GM19238 (cell line): ENCODE measurements around the gene FEZ2.

Experiments
- DNase-seq: peaks from one replicate; pipeline ENCODE4 v3.0.0; 2011; ENCODE audit warnings: low spot score; ENCODE audit not compliant: insufficient read length

Gene FEZ2

DNA sequence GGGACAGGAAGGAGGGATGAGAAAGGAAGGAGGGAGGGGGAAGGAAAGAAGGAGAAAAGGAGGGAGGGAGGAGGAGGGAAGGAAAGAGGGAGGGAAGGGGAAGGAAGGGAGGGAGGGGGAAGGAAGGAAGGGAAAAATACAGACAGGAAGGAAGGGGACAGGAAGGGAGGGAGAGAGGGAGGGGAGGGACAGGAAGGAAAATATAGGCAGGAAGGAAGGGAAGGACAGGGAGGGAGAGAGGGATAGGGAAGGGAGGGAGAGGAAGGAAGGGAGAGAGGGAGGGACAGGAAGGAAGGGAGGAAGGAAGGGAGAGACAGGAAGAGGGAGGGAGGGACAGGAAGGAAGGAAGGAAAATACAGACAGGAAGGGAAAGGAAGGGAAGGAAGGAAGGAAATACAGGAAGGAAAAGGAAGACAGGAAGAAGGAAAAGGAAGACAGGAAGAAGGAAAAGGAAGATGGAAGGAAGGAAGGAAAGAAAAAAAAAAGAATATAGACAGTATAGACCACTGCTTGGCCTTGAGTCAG lies 63.6 kb downstream of the FEZ2 start:
- no peak for DNase-seq

DNA sequence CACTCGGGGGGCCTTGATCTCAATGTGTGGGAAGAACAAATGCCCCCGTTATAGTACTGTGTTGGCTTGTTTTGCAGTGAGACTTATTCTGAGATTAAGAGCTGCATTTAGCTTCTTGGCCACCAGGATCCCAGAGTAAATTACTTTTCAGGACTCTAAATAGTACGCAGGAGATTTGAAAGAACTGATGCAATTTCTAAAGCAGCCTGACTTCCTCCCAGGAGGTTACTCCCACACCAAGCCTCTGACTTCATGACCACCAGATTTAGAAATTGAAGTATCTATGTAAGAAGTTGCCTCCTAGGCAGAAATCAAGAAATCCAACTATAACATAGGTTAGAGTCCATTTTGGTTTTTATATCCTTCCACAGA lies 67.0 kb downstream of the FEZ2 start:
- DNase-seq: no peak

DNA sequence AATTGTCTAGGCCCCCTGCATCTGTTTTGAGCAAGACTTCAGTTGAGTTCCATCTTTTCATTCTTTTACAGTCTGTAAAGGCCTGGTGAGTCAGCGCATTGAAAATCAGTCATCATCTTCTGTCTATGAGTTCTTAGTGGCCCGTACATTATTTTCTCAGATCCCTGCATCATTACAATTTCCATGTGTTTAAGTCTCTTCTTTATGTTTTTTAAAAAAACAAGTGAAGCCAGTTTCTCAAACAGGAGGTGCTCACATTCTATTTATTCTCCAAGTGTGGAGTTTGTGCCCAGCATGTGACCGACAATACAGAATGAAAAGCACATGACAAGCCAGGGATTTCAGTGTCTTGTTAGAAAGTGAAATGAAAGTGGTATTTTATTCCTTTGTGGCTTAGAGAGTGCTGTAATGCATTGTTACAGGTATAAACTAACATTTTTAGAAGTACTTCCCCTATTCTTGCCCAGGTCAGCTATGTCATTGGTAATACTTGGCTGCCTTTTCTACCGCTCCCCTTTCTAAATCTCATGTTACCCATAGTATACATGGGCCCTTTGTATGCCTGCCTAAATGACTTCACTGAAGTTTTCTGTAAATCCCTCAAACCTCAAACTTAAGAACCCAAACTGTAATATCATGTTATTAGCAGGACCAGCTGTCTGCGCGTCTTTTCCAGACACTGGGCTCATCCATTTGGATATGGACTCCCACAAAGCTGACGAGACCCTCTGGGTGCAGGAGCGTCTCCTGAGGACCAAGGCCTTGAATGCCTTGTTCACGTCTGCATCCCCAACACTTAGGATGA lies 67.6 kb downstream of the FEZ2 start:
- no peak for DNase-seq

DNA sequence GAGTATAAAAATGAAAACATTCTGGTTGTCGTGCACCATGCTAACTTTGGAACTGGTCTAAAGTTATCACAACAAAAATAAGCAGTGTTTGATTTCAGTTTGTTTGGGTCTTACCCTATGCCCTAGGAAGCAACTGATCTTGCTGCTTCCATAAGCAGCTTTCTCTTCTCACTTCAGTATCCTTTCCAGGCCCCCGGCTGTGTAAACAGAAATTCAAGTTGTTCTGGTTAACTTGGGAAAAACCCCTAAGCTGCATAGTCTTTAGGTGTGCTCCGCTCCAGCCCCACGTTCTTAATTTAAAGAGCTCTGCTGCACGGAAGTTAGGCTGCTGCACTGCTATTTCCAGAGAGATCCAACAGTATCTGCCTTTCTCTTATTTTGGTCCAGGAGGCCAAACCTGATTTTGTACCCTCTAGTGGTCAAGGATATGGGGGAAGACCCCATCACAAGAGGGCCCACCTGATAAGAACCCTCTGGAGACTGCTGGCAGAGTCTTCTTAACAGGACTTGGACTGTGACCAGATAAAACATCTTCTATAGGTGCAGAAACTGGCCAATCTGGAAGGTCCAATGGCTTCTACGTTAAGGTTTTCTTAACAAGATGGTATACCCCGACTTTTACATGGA lies 69.1 kb downstream of the FEZ2 start:
- no peak for DNase-seq

DNA sequence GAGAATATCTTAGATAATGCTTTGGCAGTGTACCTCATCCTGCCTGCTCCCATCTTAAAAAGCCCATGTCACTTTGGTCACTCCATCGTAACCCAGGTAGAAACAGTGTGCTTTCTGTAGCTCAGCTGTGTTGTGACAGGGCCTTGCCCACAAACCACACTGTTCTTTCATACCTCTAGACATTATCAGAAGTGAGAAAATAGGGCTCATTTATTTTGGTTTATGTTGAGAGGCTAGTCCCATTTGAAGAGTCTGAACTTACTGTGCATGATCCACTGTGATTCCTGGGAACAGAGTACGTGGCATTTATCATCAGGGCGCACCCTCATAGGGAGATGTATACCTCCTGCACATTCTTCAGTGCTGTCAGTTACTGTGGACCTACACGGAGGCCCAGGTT lies 69.7 kb downstream of the FEZ2 start:
- DNase-seq: no peak

DNA sequence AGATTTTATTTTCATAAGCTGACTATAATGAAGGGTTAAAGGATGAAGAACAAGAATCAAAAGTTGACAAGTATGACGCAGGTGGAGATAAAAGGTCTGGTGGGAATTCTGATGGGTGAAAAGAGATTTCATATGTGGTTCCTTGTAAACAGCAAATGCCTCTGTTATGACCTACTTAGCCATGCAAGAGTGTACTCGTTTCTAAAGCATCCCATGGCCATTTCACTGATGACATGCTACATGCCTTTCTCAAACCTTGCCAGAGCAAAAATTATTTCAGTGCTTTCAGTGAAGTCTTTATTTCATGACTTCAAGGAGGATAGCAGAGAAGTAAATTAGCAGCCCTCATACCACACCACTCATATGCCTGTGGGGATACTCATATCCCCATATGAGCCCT lies 71.7 kb downstream of the FEZ2 start:
- no peak for DNase-seq

DNA sequence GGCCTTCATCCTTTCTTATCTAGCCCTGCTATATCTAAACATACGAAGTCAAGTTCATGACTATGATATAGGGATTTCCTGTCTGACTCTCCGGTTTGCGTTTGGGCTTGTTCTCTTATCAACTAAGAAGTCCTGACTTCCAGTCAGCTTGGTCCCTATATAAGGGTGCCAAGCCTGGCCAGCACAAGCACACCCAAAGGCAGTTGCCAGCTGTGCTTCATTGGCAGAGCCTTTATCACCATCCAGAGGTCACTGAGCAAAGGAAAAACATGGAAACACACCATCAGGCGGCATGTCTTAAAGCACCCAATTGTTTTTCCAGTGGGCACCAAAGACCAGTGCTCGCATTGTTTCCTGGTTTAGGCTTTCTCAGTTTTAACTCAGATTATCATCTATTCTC lies 72.7 kb downstream of the FEZ2 start:
- no peak for DNase-seq

DNA sequence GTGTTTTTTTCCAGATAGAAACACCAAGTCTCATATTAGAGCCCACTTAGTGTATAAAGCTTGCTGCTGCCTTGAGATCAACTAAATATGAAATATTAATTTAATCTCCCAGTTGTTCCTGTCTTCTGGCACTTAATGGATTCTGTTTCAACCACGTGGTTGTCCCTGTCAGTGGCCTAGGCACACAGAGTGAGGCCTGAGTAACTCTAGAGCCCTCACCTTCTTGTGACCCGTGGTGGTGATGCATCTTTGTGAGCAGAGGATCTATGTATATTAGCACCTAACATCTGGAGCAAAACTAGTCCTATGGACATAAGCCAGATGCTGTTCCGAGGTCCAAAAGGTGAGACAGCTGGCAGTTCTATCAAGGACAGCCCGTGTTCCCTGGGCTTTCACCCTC lies 74.8 kb downstream of the FEZ2 start:
- no peak for DNase-seq

DNA sequence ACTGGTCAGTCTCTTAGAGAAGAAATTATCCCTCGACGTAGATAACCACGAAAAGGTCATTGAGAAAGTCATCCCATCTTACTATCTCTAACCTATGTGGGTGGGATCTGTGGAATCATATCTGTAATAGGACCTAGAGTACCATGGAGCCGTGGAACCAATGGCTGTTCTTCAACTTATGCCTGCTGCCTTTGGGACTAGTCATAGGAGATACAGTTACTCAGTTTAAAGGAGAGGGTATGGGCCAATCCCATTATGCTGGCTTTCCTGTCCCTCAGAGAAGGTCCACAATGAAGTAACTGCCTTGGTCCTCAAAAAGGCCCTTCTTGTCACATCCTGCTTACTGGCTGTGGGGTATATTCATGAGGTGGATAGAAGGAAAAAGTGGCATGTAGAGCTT lies 77.5 kb downstream of the FEZ2 start:
- DNase-seq: no peak

DNA sequence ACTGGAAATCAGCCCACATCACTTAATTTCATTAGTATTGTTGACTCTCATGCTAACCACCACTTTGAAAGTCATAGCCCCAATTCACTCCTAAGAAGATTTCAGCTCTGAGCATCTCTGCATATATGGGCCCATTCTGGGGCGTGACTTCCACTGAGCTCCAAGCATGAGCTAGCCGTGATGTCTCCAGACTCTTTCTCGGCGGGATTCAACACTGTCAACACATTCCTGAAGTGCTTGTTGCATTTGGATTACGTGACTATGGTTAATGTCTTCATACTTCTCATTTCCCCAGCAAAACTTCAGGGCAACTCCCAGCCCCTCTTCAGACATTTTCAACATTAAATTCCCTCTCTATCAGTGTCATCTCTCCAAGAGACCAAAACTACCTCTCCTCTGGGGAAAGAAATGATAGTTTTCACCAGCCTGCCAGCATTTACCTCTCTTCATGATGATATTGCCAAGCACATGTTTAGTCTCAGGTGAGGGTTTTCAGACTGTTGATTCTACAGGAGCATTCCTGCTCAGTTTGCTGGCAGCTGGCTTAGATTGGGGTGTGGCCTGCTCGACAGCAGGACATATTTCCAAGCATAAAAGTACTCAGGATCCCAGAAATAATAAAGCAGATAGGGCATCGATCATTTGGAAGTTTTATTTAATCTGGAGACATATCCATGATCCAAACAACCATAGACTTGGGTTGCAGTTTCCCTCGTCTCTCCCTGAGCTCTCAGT lies 81.7 kb downstream of the FEZ2 start:
- DNase-seq: no peak

DNA sequence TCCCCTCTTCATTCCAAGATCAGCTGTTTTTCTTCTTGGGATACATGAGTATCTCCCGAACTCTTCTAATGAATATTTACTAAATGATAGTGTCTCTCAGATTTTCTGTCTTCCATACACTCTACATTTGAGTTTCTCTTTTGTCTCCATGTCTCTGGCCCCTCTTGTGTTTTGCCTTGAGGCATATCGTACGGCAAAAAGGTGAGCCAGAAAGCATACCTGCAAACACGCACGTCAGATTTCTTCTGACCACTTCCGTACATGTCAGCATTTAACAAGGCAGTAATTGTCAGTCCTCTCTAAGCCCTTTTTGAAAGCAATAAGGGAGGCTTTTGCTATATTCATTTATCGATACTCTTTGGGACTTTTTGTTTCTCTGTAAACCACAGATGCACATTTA lies 82.4 kb downstream of the FEZ2 start:
- no peak for DNase-seq

DNA sequence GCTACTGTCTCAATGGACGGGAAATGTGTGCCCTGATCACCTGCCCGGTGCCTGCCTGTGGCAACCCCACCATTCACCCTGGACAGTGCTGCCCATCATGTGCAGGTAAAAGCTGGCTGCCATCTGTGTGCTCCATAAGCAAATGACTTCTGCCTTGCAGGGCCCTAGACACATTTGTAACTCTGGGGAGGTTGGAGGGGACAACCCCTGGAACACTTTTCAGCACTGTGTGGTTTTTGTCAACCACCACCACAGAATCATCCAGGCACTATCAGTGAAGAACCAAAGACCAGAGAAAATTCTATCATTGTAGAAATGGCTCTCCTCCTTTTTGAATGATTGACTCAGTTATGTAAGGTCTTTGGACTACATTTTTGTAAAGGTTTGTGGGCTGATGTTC lies 84.3 kb downstream of the FEZ2 start:
- DNase-seq: no peak

DNA sequence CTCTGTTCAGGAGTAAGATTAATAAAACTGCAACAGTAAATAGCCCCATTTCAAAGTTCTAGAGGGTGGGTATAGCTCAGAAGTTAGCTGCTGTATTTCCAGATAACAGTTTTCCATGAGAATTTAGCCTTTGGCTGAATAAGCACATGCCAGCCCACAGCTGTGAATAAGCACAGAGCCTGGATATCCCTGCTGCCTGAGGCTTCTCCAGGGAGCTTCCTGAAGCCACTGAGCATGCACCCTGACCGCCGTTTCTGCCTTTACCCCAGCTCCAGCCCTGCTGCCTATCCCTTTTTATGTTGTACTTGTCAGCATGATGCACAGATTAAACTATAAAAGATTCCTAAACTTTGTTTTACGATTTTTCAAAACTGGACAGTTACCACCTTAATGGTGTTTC lies 85.3 kb downstream of the FEZ2 start:
- DNase-seq: no peak

DNA sequence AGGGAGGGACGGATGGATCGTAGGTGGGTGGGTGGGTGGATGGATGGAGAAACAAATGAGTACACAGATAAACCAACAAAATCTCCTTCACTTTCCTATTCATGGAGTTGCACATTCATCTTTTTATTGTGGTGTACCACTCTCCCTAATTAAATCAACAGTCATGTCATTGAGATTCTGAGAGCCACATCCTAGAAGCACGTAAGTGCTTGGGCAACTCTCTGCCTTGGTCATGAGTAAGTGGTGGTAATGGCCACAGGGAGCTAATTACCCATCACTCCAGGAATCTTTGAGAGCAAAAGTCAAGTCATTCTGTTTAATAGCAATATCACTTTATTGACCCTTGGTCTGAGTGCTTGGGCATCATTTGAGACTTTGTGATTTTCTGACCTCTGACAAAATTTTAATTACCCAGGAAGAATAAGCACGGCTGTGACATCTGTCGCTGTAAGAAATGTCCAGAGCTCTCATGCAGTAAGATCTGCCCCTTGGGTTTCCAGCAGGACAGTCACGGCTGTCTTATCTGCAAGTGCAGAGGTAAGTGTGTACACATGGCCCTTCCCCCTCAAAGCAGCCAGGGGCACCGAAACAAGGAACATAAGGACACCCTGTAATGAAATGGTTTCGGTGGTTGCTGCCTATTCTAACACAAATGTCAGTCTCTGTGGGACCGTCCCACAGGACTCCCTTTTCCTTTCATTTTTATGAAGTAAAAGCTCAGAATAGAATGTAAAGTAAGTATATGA lies 85.9 kb downstream of the FEZ2 start:
- DNase-seq: no peak

DNA sequence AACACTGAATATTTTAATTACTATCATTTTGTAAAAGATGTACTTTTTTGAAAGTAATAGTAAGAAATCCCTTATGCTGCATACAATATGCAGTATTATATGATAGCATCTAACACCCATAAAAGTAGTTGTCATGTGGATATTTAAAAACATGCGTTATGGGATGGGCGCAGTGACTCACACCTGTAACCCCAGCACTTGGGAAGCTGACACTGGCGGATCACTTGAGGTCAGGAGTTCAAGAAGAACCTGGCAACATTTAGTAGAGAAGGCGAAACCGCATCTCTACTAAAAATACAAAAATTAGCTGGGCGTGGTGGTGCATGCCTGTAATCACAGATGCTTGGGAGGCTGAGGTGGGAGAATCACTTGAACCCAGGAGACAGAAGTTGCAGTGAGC lies 88.9 kb downstream of the FEZ2 start:
- no peak for DNase-seq

DNA sequence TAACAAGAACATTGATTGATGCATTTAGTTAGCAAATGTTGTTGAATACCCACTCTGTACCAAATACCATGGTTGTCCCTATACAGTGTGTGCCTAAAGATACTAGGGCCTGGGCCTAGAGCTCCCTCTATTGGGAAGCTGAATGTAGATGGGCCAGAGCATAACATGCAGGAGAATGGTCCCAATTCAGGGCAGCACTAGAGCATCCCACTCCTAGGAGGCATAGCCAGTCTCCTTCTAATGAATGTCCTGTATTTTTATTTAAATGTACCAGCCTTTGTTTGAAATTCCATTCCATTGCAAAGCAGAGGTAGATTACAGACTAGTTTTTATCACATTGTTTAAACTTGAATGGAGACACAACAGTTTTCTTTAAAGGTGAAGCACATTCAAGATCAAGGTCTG lies 90.6 kb downstream of the FEZ2 start:
- peak; percentile 23 for DNase-seq
